ENCODE data around the gene CXXC5. TPM values are rescaled to one million over a fixed set of nuclear protein-coding genes. Genes with fewer than 3 reads are reported as not detected.
A peak's percentile ranks its signal among the peaks of the same experiment; 100 is the strongest.

Gene CXXC5
- total RNA-seq, 2 experiments from 2014 or later = 0.82 to 1.0 TPM

- H3K4me1 Mint-ChIP-seq (ENCODE audit: low read depth) = peaks cover 7% of the 10 kb centered on the region
- POLR2A ChIA-PET = no interaction called here
- H3K9me3 Mint-ChIP-seq = no peaks in the 10 kb centered on the region
- H3K4me3 Mint-ChIP-seq = no peak overlapping the region
- H3K27ac Mint-ChIP-seq = no peak overlapping the region
- H3K27me3 Mint-ChIP-seq = peaks cover 31% of the 10 kb centered on the region
- H3K36me3 Mint-ChIP-seq = no peaks in the 10 kb centered on the region
- no peak for DNase-seq
- intact Hi-C loops (cut with micrococcal nuclease) = no loop called here
- CTCF ChIA-PET = interaction anchor here (1.1 to 2.0 kb wide), 2 partner anchors 14 to 120 kb away, joined by 4 to 7 read pairs; no protein-coding TSS in a partner anchor
Observed at GRCh38 chr5:139646111-139646510, 2.0 kb upstream of the CXXC5 start.

DNA sequence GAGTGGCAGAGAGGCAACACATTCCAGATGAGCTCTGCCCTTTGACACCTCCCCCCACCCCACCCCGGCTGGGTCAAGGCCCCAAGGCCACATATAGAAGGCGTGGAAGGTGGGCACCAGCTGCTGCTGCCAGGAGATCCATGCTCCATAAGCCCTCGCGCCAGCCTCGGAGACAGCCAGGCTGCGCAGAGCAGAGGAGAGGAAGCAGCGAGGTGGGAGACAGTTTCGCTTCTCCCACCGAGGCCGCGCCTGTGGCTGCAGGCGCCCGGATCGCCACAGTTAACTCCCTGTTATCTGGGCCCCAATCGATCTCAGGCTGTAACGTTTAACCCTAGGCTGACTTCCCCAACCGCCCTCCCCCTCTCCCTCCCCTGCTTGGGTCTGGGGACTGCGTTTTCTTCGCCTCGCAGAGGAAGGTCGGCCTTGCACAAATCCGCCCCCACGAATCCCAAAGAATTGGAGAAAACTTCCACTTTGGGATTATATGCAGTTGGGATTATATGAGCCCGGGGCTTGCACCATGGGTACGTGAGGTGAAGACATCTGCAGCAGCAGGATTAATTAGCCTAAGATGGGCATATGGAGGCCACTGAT, 1.1 kb upstream of the CXXC5 start:
- H3K27me3 Mint-ChIP-seq = peaks cover 39% of the 10 kb centered on the region
- H3K9me3 Mint-ChIP-seq = no peaks in the 10 kb centered on the region
- CTCF ChIA-PET = interaction anchor here (1.1 to 1.5 kb wide), 3 partner anchors 10 to 13 kb away, joined by 3 to 6 read pairs (median 5); no protein-coding TSS in a partner anchor
- no peaks in the 10 kb centered on the region for H3K36me3 Mint-ChIP-seq
- no peak overlapping the region for H3K4me3 Mint-ChIP-seq
- peaks cover 14% of the 10 kb centered on the region for H3K4me1 Mint-ChIP-seq (ENCODE audit: low read depth)
- intact Hi-C loops (cut with micrococcal nuclease) = no loop called here
- H3K27ac Mint-ChIP-seq = no peak overlapping the region
- POLR2A ChIA-PET = no interaction called here
- no peak for DNase-seq

DNA sequence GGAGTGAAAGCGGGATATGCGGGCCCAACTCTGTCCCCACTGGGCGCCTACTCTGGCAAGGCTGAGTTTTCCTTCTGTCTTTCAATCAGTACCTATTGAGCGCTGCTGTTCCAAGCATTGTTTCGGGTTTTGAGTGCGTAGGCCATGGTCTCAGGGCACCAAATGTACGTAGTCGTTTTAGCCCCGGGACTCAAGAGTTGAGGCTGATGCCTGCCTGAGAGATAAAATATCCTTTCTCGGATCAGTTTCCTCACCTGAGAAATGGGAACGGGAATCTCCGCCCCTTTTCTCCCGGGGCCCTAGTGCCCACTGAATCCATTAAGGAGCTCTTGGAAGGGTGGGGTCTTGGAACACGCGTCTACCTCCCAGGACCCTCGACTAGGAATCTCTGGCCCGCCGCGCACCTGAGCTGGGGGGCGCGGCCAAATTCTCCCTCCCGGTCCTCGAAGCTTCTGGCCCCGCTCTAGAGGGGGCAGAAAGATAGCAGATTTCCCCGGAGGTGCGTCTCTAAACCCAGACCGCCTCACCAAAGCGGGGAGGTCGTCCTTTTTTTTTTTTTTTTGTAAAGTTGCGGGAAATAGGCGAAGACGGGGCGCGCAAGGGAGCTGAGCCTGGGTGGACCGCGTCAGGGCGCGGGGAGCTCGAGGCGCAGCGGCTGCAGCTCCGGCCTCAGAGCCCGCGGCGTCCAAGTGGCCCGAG, 494 bp upstream of the CXXC5 start:
- CTCF ChIA-PET = interaction anchor here (0.8 to 2.1 kb wide), 7 partner anchors 8 to 118 kb away, joined by 3 to 7 read pairs (median 3); no protein-coding TSS in a partner anchor
- DNase-seq = no peak
- Mint-ChIP-seq H3K27me3 (peaks cover 44% of the 10 kb centered on the region), H3K4me3 (no peak overlapping the region), H3K9me3 (no peaks in the 10 kb centered on the region), H3K4me1 (ENCODE audit: low read depth) (peaks cover 21% of the 10 kb centered on the region), H3K27ac (no peak overlapping the region), H3K36me3 (no peaks in the 10 kb centered on the region)
- intact Hi-C loops (cut with micrococcal nuclease) = loop anchor here (1.0 kb wide), 1 partner anchor 10 kb away; no protein-coding TSS in a partner anchor
- POLR2A ChIA-PET = interaction anchor here (0.6 to 1.2 kb wide), 2 partner anchors 10 to 42 kb away, joined by 3 to 13 read pairs; no protein-coding TSS in a partner anchor

DNA sequence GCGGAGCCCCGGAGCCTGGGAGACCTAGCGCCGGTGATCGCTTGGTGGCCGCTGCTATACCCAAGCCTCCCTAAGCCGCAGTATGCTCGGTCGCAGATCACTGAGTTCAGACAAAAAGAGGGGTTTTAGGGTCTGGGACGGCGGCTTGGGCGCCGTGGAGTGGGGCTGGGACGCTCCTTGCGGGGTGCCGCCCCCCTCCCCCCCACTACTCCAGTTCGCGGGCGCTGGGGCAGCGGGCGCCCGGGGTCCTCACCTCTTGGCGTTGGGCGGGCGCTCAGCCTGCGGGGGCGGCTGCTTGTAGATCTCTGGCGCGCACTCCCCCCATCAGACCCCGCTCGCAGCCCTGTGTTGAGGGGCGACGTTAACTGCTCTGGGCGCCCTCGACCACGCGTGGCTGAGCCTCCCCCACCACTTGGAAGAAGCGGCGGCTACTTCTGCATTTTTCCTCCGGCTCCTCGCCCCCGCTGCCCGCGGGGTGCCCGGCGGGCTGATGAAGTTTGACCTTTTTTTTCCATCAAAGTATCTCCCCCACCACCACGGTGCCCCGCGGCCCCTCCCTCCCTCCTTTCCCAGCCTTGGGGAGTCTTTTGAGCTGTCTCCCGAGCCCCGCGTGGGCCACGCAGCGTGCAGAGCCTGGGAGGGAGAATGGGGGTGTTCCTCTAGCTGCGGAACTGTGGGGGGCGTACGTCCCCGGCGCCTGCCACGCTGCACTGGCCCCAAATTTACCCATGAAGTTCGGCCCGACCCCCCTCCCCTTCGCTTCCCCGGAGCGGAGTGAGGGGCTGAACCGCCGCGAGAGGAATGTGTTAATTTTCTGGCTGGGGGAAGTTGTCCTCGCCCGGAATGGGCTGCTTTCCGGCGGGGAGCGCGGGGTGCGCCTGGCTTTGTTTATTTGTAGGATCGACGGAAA, 1.2 kb downstream of the CXXC5 start:
- peaks cover 23% of the 10 kb centered on the region for H3K4me1 Mint-ChIP-seq (ENCODE audit: low read depth)
- ChIA-PET CTCF (interaction anchor here (0.8 to 2.6 kb wide), 5 partner anchors 12 to 116 kb away, joined by 3 to 9 read pairs (median 5); no protein-coding TSS in a partner anchor), POLR2A (interaction anchor here (0.8 kb wide), 1 partner anchor 11 kb away, joined by 3 read pairs; no protein-coding TSS in a partner anchor)
- H3K27me3 Mint-ChIP-seq = peaks cover 52% of the 10 kb centered on the region
- no peak overlapping the region for H3K27ac Mint-ChIP-seq
- DNase-seq = no peak
- intact Hi-C loops (cut with micrococcal nuclease) = no loop called here
- no peaks in the 10 kb centered on the region for H3K9me3 Mint-ChIP-seq
- peak overlapping the region; percentile 52 for H3K4me3 Mint-ChIP-seq
- no peaks in the 10 kb centered on the region for H3K36me3 Mint-ChIP-seq

DNA sequence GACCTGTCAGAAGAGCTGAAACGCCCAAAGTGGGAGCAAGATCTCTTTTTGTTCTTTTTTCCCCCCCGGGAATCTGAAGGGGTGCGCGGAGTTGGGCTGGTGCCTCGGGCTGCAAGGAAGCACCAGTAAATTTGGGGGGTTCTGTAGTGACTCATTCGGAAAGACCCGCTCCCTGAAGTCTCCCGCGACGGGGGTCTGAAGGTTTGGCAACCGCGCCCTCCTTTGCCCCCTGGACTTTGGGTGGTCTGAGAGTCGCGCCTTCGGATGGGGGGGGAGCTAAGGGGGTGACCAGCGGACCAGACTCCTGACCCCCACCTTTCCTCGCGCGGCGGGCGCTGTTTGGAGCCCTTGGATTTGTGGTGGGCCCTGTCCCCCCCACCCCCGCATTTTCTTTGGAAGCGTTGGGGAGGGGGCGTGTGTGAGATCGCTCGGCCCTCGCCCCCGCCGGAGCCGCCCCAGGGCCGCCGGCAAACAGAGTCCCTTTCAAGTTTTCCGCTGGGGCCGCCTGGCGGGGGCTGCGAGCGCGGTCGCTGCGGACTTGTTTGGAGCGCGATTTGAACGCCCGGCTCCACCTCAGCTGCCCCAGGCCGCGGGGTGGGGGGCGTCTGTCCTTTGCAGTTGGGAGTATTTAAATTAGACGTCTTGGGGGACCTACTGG, 2.0 kb downstream of the CXXC5 start:
- H3K36me3 Mint-ChIP-seq = no peaks in the 10 kb centered on the region
- CTCF ChIA-PET = interaction anchor here (0.8 to 2.6 kb wide), 6 partner anchors 13 to 319 kb away, joined by 3 to 9 read pairs (median 3); no protein-coding TSS in a partner anchor
- H3K27me3 Mint-ChIP-seq = peaks cover 52% of the 10 kb centered on the region
- H3K27ac Mint-ChIP-seq = no peak overlapping the region
- peak overlapping the region; percentile 52 for H3K4me3 Mint-ChIP-seq
- H3K4me1 Mint-ChIP-seq (ENCODE audit: low read depth) = peaks cover 23% of the 10 kb centered on the region
- POLR2A ChIA-PET = interaction anchor here (0.8 kb wide), 1 partner anchor 12 kb away, joined by 3 read pairs; no protein-coding TSS in a partner anchor
- H3K9me3 Mint-ChIP-seq = no peaks in the 10 kb centered on the region
- DNase-seq = peak; percentile 37
- intact Hi-C loops (cut with micrococcal nuclease) = no loop called here

DNA sequence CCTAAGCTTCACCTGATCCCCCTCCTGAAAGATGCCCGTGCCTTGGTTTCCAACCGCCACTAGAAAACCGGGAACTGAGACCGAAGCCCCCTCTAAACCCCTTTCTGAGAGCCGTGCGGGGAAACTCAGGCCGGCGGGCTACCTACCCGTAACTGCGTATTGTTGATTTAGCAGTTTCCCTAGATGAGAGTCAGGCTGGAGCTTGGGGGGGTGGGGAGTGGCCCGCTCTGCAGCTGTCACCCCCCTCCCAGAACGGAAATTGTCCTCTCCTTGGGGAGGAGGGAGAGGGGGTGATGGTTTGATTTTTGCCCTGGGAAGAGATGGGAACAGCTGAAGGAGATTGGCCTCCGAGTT, 2.5 kb downstream of the CXXC5 start:
- POLR2A ChIA-PET = no interaction called here
- H3K36me3 Mint-ChIP-seq = no peaks in the 10 kb centered on the region
- CTCF ChIA-PET = interaction anchor here (0.6 to 2.6 kb wide), 6 partner anchors 15 to 318 kb away, joined by 3 to 9 read pairs (median 4); no protein-coding TSS in a partner anchor
- no peaks in the 10 kb centered on the region for H3K9me3 Mint-ChIP-seq
- H3K4me3 Mint-ChIP-seq = no peak overlapping the region
- no peak for DNase-seq
- intact Hi-C loops (cut with micrococcal nuclease) = no loop called here
- peaks cover 53% of the 10 kb centered on the region for H3K27me3 Mint-ChIP-seq
- peaks cover 23% of the 10 kb centered on the region for H3K4me1 Mint-ChIP-seq (ENCODE audit: low read depth)
- no peak overlapping the region for H3K27ac Mint-ChIP-seq

DNA sequence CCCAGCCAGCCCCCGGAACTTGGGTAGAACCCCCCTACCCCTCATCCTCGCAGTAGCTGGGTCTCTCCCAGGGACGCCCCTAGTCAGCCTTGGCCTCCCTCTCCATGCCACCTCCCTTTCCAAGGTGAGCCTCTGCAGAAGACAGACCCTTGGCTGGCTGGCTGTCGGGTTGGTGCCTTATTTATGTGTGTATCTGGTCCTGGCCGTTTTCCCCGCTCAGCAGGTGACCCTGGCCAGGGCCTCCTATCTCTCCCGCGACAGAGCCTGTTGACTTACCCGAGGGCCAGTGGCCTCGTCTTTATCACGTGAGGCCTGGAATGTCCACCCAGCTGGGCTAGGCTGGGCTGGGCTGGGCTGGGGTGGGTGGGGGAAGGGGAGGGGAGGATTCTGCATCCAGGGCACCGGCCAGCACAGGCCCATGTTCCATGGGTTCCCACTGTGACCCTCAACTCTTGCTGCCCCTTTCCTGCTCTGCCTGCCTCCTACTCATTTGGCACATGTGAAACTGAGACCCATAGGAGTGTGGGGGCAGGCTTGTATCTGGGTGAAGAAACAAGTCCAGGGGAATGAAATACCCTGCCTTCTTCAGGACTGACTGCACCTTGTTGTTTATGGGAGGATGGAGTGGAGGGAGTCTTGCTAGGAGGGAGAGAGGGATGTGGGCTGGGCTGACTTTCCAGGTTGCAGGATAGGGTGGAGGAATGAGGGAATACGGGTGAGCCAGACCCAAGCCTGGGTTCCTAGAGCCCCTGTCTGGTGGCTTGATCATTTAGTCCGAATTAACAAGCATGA, 3.1 kb downstream of the CXXC5 start:
- intact Hi-C loops (cut with micrococcal nuclease) = no loop called here
- no peak overlapping the region for H3K4me3 Mint-ChIP-seq

DNA sequence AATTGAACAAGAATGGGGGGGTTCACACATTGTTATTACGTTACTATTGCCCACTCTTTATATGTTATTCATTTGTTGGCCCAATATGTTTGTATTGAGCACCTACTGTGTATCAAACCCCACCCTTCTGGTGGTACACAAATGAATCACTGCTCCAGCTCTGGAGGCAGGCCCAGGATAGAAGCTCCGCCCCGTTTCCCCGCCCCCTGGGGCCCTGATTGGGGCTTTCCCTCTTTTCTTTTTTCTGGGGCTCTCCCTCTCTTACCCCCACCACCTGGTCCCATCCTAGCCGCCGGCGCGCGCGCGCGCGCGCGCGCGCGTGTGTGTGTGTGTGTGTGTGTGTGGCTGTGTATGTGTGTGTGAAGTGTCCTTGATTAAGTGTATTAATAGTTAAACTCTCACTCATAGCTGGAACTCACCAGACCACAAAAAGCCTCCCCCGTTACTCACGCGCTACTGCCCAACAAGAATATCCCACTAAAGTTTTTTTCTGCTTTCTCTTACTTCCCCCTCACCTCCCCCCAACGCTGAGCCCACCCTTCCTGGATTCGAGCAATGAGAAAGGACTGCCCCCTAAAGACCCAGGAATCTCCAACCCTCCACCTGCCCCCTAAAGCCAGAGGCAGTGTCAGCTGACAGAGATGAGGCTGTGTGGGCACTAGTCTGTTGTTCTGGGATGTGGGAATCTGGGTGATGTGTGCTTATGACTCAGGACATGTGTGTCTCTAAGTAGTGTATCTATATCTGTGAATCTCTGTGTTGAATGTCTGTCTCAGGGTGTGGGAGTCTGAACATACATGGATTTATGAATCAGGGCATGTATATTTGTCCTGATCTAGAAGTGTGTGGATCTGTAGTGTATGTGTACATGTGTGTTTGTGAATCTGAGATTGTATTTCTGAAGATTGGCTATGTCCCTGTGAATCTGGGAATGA, 4.0 kb downstream of the CXXC5 start:
- H3K27me3 Mint-ChIP-seq = peaks cover 44% of the 10 kb centered on the region
- H3K4me3 Mint-ChIP-seq = no peak overlapping the region
- H3K9me3 Mint-ChIP-seq = no peaks in the 10 kb centered on the region
- peaks cover 23% of the 10 kb centered on the region for H3K4me1 Mint-ChIP-seq (ENCODE audit: low read depth)
- H3K36me3 Mint-ChIP-seq = no peaks in the 10 kb centered on the region
- ChIA-PET POLR2A (interaction anchor here (0.8 kb wide), 1 partner anchor 236 kb away, joined by 3 read pairs; no protein-coding TSS in a partner anchor), CTCF (interaction anchor here (0.7 to 2.6 kb wide), 4 partner anchors 17 to 211 kb away, joined by 3 to 9 read pairs (median 4); no protein-coding TSS in a partner anchor)
- intact Hi-C loops (cut with micrococcal nuclease) = loop anchor here (2.0 kb wide), 2 partner anchors 15 to 17 kb away; no protein-coding TSS in a partner anchor
- no peak overlapping the region for H3K27ac Mint-ChIP-seq
- peak; percentile 71 for DNase-seq

More for the DNA sequence above, 3.1 kb downstream of the CXXC5 start:
- H3K27ac Mint-ChIP-seq = no peak overlapping the region
- H3K9me3 Mint-ChIP-seq = no peaks in the 10 kb centered on the region
- peaks cover 23% of the 10 kb centered on the region for H3K4me1 Mint-ChIP-seq (ENCODE audit: low read depth)
- CTCF ChIA-PET = interaction anchor here (0.6 to 2.6 kb wide), 6 partner anchors 16 to 318 kb away, joined by 3 to 9 read pairs (median 4); no protein-coding TSS in a partner anchor
- H3K27me3 Mint-ChIP-seq = peaks cover 51% of the 10 kb centered on the region
- no peak for DNase-seq
- H3K36me3 Mint-ChIP-seq = no peaks in the 10 kb centered on the region
- POLR2A ChIA-PET = no interaction called here

- peaks cover 37% of the 10 kb centered on the region for H3K27me3 Mint-ChIP-seq
- POLR2A ChIA-PET = no interaction called here
- no peaks in the 10 kb centered on the region for H3K36me3 Mint-ChIP-seq
- H3K4me1 Mint-ChIP-seq (ENCODE audit: low read depth) = peaks cover 23% of the 10 kb centered on the region
- intact Hi-C loops (cut with micrococcal nuclease) = loop anchor here (2.0 kb wide), 2 partner anchors 16 kb away; no protein-coding TSS in a partner anchor
- no peak overlapping the region for H3K4me3 Mint-ChIP-seq
- no peak for DNase-seq
- H3K27ac Mint-ChIP-seq = no peak overlapping the region
- no peaks in the 10 kb centered on the region for H3K9me3 Mint-ChIP-seq
- CTCF ChIA-PET = interaction anchor here (0.7 kb wide), 1 partner anchor 212 kb away, joined by 4 read pairs; no protein-coding TSS in a partner anchor
Observed at GRCh38 chr5:139652788-139653241, 4.7 kb downstream of the CXXC5 start.

DNA sequence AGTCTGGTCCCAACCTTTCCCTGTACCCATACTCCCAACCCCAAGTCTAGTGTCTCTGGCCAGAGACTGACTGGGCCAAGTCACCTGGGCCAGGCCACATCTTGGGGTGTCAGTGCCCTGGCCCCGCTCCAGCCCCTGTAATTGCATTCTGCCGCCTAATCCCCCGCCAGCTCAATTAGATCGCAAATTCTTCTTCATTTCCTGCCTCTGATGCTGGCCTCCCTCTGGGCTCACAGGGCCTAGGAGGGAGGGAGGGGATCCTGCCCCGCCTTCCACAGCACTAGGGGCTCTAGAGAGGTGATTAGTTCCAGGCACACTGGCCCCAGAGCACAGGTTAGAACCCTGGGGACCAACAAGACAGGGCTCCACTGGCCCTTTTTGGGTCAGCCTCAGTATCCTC, 5.5 kb downstream of the CXXC5 start:
- ChIA-PET POLR2A (no interaction called here), CTCF (interaction anchor here (0.5 kb wide), 1 partner anchor 14 kb away, joined by 3 read pairs; no protein-coding TSS in a partner anchor)
- Mint-ChIP-seq H3K4me1 (ENCODE audit: low read depth) (peaks cover 23% of the 10 kb centered on the region), H3K36me3 (no peaks in the 10 kb centered on the region), H3K27me3 (peaks cover 36% of the 10 kb centered on the region), H3K4me3 (no peak overlapping the region), H3K27ac (no peak overlapping the region), H3K9me3 (no peaks in the 10 kb centered on the region)
- no peak for DNase-seq
- intact Hi-C loops (cut with micrococcal nuclease) = loop anchor here (2.0 kb wide), 2 partner anchors 15 to 17 kb away; no protein-coding TSS in a partner anchor
